Panc1 (cell line): ENCODE results near the gene TEX11. TPM values are rescaled to one million over a fixed set of nuclear protein-coding genes. Genes with fewer than 3 reads are reported as not detected.
"Not testable (repeated sequence)": the region's sequence is repeated elsewhere in the genome, so short reads cannot be mapped to it uniquely, and the experiment has no call there.

ENCODE experiments used
- ATAC-seq: fragments of 200-7000 bp; cut with Tn5 transposase; 2 replicates; pipeline ENCODE4 v1.9.1; 2020; ENCODE audit warnings: mild to moderate bottlenecking, moderate library complexity
- BruUV-seq: library from RNA; stranded (reverse); fragments of 400-500 nt; replicated peaks from 2 replicates; lab custom pipeline; 2021; lab: Mats Ljungman, UMichigan
- CTCF ChIA-PET: fragments of 300-600 bp; sonication (Branson Sonifier 250); formaldehyde crosslinking; loops from one replicate; lab custom pipeline; 2022; ENCODE audit warnings: antibody characterized with exemption; lab: Charles Lee
- POLR2A ChIA-PET: fragments of 300-600 bp; sonication (Branson Sonifier 250); formaldehyde crosslinking; loops from one replicate; lab custom pipeline; 2022; ENCODE audit warnings: antibody characterized with exemption; lab: Charles Lee
- DNase-seq: peaks from one replicate; pipeline ENCODE4 v3.0.0-alpha.2; 2010; ENCODE audit warnings: low read depth, low spot score
- H3K27ac ChIP-seq: 2 replicates; pipeline ENCODE4 v1.5.1; 2011; ENCODE audit warnings: mild to moderate bottlenecking, low read length, inconsistent platforms
- H3K27me3 ChIP-seq: fragments of 200-500 bp; sonication (Bioruptor generic); 2 replicates; pipeline ENCODE4 v1.6.0; 2014; ENCODE audit warnings: low read length, inconsistent platforms; ENCODE audit not compliant: control insufficient read depth, insufficient read depth
- H3K36me3 ChIP-seq: fragments of 200-500 bp; sonication (Bioruptor generic); 2 replicates; pipeline ENCODE4 v1.5.1; 2014; ENCODE audit warnings: inconsistent platforms, mild to moderate bottlenecking, low read length, moderate library complexity; ENCODE audit not compliant: control insufficient read depth, insufficient read depth
- H3K4me1 ChIP-seq: 2 replicates; pipeline ENCODE4 v1.5.1; 2011; ENCODE audit warnings: inconsistent platforms, mild to moderate bottlenecking, low read length, moderate library complexity; ENCODE audit not compliant: control insufficient read depth, insufficient read depth
- H3K4me3 ChIP-seq, 2 experiments: 2 replicates each; pipeline ENCODE4 v1.5.1; 2011 to 2012; ENCODE audit warnings: low read depth in 2 of 2, low read length in 2 of 2, mild to moderate bottlenecking in 2 of 2, inconsistent platforms in 1 of 2, moderate library complexity in 1 of 2
- H3K9me3 ChIP-seq: fragments of 200-500 bp; sonication (Bioruptor generic); 2 replicates; pipeline ENCODE4 v1.5.1; 2014; ENCODE audit warnings: low read depth, mild to moderate bottlenecking, inconsistent platforms, low read length, moderate library complexity; ENCODE audit not compliant: control insufficient read depth, insufficient read depth
- CTCF ChIP-seq: fragments of 450-650 bp; IDR thresholded peaks from 2 replicates; pipeline ENCODE4 v1.5.1; 2017; ENCODE audit warnings: mild to moderate bottlenecking
- POLR2AphosphoS5 ChIP-seq: IDR thresholded peaks from 2 replicates; pipeline ENCODE4 v1.6.1; 2012; ENCODE audit warnings: mild to moderate bottlenecking, low read depth, low read length, moderate library complexity
- REST ChIP-seq, 2 experiments: IDR thresholded peaks; 2 replicates each; pipeline ENCODE4 v1.6.1; 2011 to 2012; ENCODE audit warnings: low read depth in 2 of 2, control low read depth in 1 of 2, low read length in 1 of 2, mild to moderate bottlenecking in 1 of 2, moderate library complexity in 1 of 2; ENCODE audit not compliant: insufficient read depth in 1 of 2
- SIN3A ChIP-seq: IDR thresholded peaks from 2 replicates; pipeline ENCODE4 v1.6.1; 2012; ENCODE audit warnings: low read depth, mild to moderate bottlenecking, low read length, moderate library complexity, borderline replicate concordance; ENCODE audit not compliant: insufficient read depth
- TCF7L2 ChIP-seq: IDR thresholded peaks from 2 replicates; pipeline ENCODE4 v1.6.1; 2011; ENCODE audit warnings: mild to moderate bottlenecking, low read depth, low read length, inconsistent platforms
- in situ Hi-C: cut with HindIII; loops from 2 replicates; pipeline ENCODE4 v1.10.0; 2016; ENCODE audit warnings: low sequenced_read_pairs, low pct_unique_long_range_greater_than_20kb
- intact Hi-C: fragments of 100-400 bp; cut with micrococcal nuclease; formaldehyde crosslinking; loops from one replicate; pipeline ENCODE4 v1.10.0; 2022; ENCODE audit not compliant: unreplicated experiment
- total RNA-seq: library from RNA; stranded (reverse); gene quantifications from one replicate; pipeline ENCODE4 v1.2.1, GENCODE V29; 2021; ENCODE audit not compliant: unreplicated experiment

TEX11 gene
- total RNA-seq, 1 experiment from 2014 or later: not detected

- no peaks in the 10 kb centered on the region for H3K9me3 ChIP-seq
- no peak overlapping the region for H3K27ac ChIP-seq
- CTCF ChIA-PET: interaction anchor here (0.8 kb wide), 1 partner anchor 8 kb away, joined by 4 read pairs; no protein-coding TSS in a partner anchor
- H3K4me3 ChIP-seq: no peak overlapping the region
- intact Hi-C loops (no loop called here), in situ Hi-C loops (no loop called here)
- no peak for TF ChIP-seq REST (IDR thresholded peaks at IDR 0.05; ENCODE audit: insufficient read depth in 1 of 2, low read depth in 2 of 2, low read length in 1 of 2)
- TF ChIP-seq POLR2AphosphoS5: no peak
- TF ChIP-seq TCF7L2: no peak
- no peak for TF ChIP-seq SIN3A
- no peak for TF ChIP-seq CTCF
- ATAC-seq (no peak), DNase-seq (no peak)
- H3K27me3 ChIP-seq: no peaks in the 10 kb centered on the region; the same call in 1 of the 2 replicates
- no peaks in the 10 kb centered on the region for H3K4me1 ChIP-seq
- no TSS peak for BruUV-seq
- H3K36me3 ChIP-seq: no peaks in the 10 kb centered on the region
- POLR2A ChIA-PET: no interaction called here
Measured at GRCh38 chrX:70656304-70656703, 252.2 kb downstream of the TEX11 start.

GRCh38 chrX:70647910-70648309 lies 260.6 kb downstream of the TEX11 start:
- CTCF ChIA-PET, H3K27ac ChIP-seq, ATAC-seq, H3K9me3 ChIP-seq, intact Hi-C loops, in situ Hi-C loops, H3K36me3 ChIP-seq, DNase-seq, H3K4me1 ChIP-seq, POLR2A ChIA-PET, H3K4me3 ChIP-seq, H3K27me3 ChIP-seq, BruUV-seq: not testable (repeated sequence)

GRCh38 chrX:70636218-70636617 lies 272.3 kb downstream of the TEX11 start:
- H3K36me3 ChIP-seq: no peaks in the 10 kb centered on the region
- intact Hi-C loops (no loop called here), in situ Hi-C loops (no loop called here)
- no peak for DNase-seq
- H3K27me3 ChIP-seq: no peaks in the 10 kb centered on the region
- H3K9me3 ChIP-seq: no peaks in the 10 kb centered on the region
- H3K27ac ChIP-seq: no peak overlapping the region
- CTCF ChIA-PET: no interaction called here
- POLR2A ChIA-PET: no interaction called here
- no peaks in the 10 kb centered on the region for H3K4me1 ChIP-seq
- no peak overlapping the region for H3K4me3 ChIP-seq
- BruUV-seq: no TSS peak
- TF ChIP-seq REST (IDR thresholded peaks at IDR 0.05; ENCODE audit: insufficient read depth in 1 of 2, low read depth in 2 of 2, low read length in 1 of 2) (no peak), SIN3A (no peak), CTCF (no peak), POLR2AphosphoS5 (no peak), TCF7L2 (no peak)
- ATAC-seq: no peak
